Omental fat pad (tissue), 4 donors: Measurements from ENCODE around the gene KCNB1. TPM values are rescaled to one million over a fixed set of nuclear protein-coding genes. Genes with fewer than 3 reads are reported as not detected.

Experiments
- ATAC-seq: fragments of 150-250 bp; one replicate; pipeline ENCODE4 v1.9.1; 2016; ENCODE audit warnings: mild to moderate bottlenecking, moderate library complexity; ENCODE audit not compliant: low FRiP score
- DNase-seq: peaks from one replicate; pipeline ENCODE4 v3.0.0-alpha.2; 2019; ENCODE audit warnings: low spot score
- CTCF ChIP-seq, 3 donors: fragments of 450-650 bp; IDR thresholded peaks; one replicate each; pipeline ENCODE4 v1.5.1; 2016 to 2017; ENCODE audit warnings: antibody characterized with exemption in 3 of 3, mild to moderate bottlenecking in 3 of 3, moderate library complexity in 2 of 3
- total RNA-seq, 4 donors: library from RNA; depleted of rRNA; stranded (reverse); fragments of >200 nt; gene quantifications; one replicate each; pipeline ENCODE4 v1.1.0, GENCODE V29; 2016

The KCNB1 gene
- total RNA-seq, 4 donors from 2014 or later, result 15.0 to 34.4 (median 22.9) TPM

- peak; percentile 52 for DNase-seq
- no peak for TF ChIP-seq CTCF (IDR thresholded peaks at IDR 0.05)
- no peak for ATAC-seq
Measured at GRCh38 chr20:49446808-49447207, 35.7 kb downstream of the KCNB1 start.

- DNase-seq (no peak), ATAC-seq (no peak)
Measured at GRCh38 chr20:49446080-49446479, 36.4 kb downstream of the KCNB1 start.

DNA sequence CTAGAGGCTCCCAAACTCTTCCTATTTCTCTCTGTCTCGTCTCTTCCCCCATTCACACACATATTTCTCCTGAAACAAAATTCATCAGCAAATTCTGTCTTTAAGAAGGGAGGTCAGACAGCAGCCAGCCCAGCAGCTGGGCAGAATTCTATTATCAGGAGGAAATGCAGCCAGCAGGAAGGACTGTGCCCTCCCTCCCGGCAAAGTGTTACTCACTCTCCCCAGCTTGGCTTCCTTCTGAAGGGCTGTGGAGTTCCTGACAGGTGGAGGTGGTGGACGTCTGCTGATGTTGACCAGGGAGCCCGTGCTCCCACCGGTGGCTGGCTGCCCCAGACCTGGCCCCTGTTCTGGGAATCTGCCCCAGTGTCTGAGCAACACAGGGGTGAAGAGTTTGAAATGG is 37.3 kb downstream of the KCNB1 start:
- no peak for TF ChIP-seq CTCF (IDR thresholded peaks at IDR 0.05)
- DNase-seq (no peak), ATAC-seq (peak; percentile 37)

More at GRCh38 chr20:49446080-49446479, 36.4 kb downstream of the KCNB1 start:
- TF ChIP-seq CTCF (IDR thresholded peaks at IDR 0.05), result no peak

GRCh38 chr20:49444553-49444990 is 37.9 kb downstream of the KCNB1 start:
- ATAC-seq (no peak), DNase-seq (no peak)
- no peak for TF ChIP-seq CTCF (IDR thresholded peaks at IDR 0.05)

DNA sequence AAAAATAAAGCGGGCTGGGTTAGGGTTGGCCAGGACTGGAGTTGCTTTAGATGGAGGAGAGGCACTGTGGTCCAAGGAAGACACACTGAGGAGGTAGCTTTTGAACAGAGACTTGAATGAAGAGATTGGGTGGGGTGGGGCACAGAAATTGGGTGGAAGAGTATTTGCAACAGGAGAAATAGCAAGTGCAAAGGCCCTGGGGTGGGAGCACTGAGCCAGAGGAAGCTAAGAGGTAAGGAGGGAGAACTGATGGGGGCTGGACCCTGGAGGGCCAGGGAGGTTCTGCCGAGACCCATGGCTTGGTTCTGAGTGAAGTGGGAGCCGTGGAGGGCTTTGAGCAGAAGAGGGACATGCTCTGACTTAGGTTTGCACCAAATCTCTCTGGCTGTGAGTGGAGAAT is 45.4 kb downstream of the KCNB1 start:
- TF ChIP-seq CTCF (IDR thresholded peaks at IDR 0.05), result no peak
- DNase-seq (no peak), ATAC-seq (no peak)

DNA sequence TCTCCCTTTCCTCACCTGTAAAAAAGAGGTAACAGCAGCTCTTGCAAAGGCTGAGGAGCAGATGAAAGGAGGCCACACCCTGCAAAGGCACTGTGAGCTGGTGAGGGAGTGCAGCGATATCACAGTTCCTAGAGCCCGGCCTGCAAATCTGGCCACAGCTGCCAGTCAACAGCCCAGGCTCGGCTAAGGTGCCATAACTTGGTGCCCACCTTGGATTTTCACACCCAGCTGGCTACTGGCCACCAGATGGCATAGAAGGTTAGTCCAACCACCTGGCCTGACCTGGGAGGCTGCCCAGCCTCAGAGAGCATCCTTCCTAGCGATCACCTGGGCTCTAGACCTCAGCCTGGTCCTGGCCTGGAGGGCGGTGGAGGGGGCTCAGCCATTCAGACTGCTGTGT is 46.8 kb downstream of the KCNB1 start:
- no peak for TF ChIP-seq CTCF (IDR thresholded peaks at IDR 0.05)
- no peak for ATAC-seq
- DNase-seq, result no peak

GRCh38 chr20:49433333-49433732 is 49.1 kb downstream of the KCNB1 start:
- DNase-seq (no peak), ATAC-seq (no peak)
- TF ChIP-seq CTCF (IDR thresholded peaks at IDR 0.05), result no peak
